HFF-Myc (cell line): ENCODE results near the gene FMN2.
"Not testable (repeated sequence)": the region's sequence is repeated elsewhere in the genome, so short reads cannot be mapped to it uniquely, and the experiment has no call there.

Source experiments
- DNase-seq: peaks from one replicate; pipeline ENCODE4 v3.0.0-alpha.2; 2011; ENCODE audit warnings: low read depth; ENCODE audit errors: extremely low read depth
- H3K4me3 ChIP-seq: replicated peaks from 2 replicates; pipeline ENCODE4 v1.5.1; 2011; ENCODE audit warnings: low read depth, mild to moderate bottlenecking, control low read depth, low read length
- CTCF ChIP-seq: IDR thresholded peaks from 2 replicates; pipeline ENCODE4 v1.5.1; 2012; ENCODE audit warnings: mild to moderate bottlenecking, low read depth, low read length, control low read depth; ENCODE audit errors: missing control alignments

Gene FMN2

GRCh38 chr1:240404286-240404685, 312.6 kb downstream of the FMN2 start:
- H3K4me3 ChIP-seq = no peak overlapping the region
- TF ChIP-seq CTCF = no peak
- DNase-seq = no peak

- no peak overlapping the region for H3K4me3 ChIP-seq
- TF ChIP-seq CTCF = no peak
- no peak for DNase-seq
Measured at GRCh38 chr1:240405751-240406150, 314.1 kb downstream of the FMN2 start.

GRCh38 chr1:240407407-240407806, 315.7 kb downstream of the FMN2 start:
- H3K4me3 ChIP-seq = no peak overlapping the region
- no peak for TF ChIP-seq CTCF
- DNase-seq = no peak

- no peak overlapping the region for H3K4me3 ChIP-seq
- TF ChIP-seq CTCF = no peak
- DNase-seq = no peak
Measured at GRCh38 chr1:240409615-240410014, 317.9 kb downstream of the FMN2 start.

- DNase-seq = no peak
- H3K4me3 ChIP-seq = no peak overlapping the region
- no peak for TF ChIP-seq CTCF
Measured at GRCh38 chr1:240413732-240414131, 322.0 kb downstream of the FMN2 start.

- no peak for DNase-seq
- H3K4me3 ChIP-seq = no peak overlapping the region
- TF ChIP-seq CTCF = no peak
Measured at GRCh38 chr1:240414237-240414636, 322.6 kb downstream of the FMN2 start.

- not testable (repeated sequence) for DNase-seq, H3K4me3 ChIP-seq
Measured at GRCh38 chr1:240415011-240415410, 323.3 kb downstream of the FMN2 start.
